Hypothalamus (tissue), 51 donors: ENCODE measurements around the gene RNASE2.
"Not testable (repeated sequence)": the region's sequence is repeated elsewhere in the genome, so short reads cannot be mapped to it uniquely, and the experiment has no call there.

Experiments used
- DNase-seq, 51 donors: peaks; one replicate each; lab custom pipeline; 2025; lab: John Stamatoyannopoulos, UW

The RNASE2 gene

GRCh38 chr14:20980906-20981305 is 25.6 kb downstream of the RNASE2 start:
- no peak for DNase-seq

- no peak for DNase-seq
Measured at GRCh38 chr14:20982646-20983369, 27.5 kb downstream of the RNASE2 start.

GRCh38 chr14:20985650-20986049 is 30.4 kb downstream of the RNASE2 start:
- not testable (repeated sequence) for DNase-seq

DNA sequence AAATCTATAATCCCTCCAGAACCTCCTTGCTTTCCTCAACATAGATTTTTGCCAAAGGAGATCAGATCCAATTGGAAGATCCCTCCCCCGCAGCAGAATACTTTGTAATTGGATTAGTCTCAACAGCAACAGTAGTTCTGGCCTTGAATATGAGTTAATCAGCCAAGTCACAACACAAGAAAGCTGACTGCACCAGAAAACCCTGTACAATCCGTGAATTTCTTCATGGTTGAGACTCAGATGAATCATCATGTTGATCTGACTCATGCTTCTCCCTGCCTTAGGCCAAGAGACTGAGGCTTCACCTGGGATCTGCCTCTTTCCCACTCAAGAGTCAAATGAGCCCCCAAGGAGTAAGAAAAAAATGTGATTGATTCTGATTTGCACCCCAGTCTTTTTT is 31.5 kb downstream of the RNASE2 start:
- peak in 2 of 51 donors; percentile 1 to 25 for DNase-seq

DNA sequence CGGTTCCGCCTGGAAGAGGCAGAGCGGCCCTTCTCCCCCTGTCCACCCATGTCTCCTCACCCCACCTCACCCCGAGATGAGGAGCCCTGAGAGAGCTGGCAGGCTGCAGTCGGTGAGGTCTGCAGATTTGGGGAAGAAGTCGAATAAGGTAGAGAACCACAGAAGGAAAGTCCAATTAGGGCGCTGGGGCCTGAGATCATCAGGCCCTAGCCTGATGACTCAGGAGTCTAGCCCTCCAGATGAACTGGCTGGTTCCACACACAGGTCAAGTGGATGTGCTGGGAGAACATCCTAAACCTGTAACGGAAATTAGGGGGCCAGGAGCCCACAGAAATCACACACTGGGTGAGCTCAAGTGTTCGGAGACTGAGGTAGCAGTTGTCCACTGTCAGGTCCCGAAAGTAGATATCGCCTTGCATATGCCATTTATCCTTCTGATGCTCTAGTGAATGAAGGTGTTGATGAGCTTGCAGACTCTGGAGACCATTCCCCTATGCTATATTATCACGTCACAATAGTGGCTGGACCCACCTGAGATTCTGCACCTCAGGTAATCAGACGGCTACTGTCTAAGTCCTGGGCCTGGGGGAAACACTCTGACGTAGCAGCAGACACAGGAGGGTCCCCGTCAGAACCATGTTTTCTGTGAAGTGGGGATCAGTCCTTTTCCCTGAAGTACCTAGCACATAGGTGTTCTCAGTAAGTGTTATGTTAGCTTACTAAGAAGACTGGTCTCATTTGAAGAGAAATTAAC is 33.6 kb downstream of the RNASE2 start:
- DNase-seq = no peak

DNA sequence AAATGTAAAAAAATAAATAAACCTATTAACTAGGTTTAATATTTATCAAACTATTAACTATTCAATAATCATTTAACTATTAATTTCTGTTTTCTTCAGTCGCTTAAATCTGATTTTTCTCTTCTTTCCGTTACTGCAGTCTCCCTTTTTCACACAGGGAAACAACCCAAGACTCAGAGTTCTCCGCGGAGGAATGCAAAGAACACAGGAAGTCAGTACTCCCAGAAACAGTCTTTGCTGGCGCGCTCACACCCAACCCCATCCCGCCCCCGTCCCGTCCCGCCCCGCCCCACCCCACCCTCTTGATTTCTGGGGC is 34.1 kb downstream of the RNASE2 start:
- DNase-seq = no peak

- DNase-seq = peak; percentile 10 to 93 (median 82)
Measured at GRCh38 chr14:20989787-20990600, 34.7 kb downstream of the RNASE2 start, which contains the start of gene METTL17. TSS of gene METTL17 (plus strand) at chr14:20989980. CDS start at chr14:20990003, 23 bp downstream.

GRCh38 chr14:20996521-20996920 is 41.2 kb downstream of the RNASE2 start:
- no peak for DNase-seq

- DNase-seq = no peak
Measured at GRCh38 chr14:20997115-20997514, 41.8 kb downstream of the RNASE2 start.

- DNase-seq = no peak
Measured at GRCh38 chr14:20997564-20997963, 42.3 kb downstream of the RNASE2 start.

DNA sequence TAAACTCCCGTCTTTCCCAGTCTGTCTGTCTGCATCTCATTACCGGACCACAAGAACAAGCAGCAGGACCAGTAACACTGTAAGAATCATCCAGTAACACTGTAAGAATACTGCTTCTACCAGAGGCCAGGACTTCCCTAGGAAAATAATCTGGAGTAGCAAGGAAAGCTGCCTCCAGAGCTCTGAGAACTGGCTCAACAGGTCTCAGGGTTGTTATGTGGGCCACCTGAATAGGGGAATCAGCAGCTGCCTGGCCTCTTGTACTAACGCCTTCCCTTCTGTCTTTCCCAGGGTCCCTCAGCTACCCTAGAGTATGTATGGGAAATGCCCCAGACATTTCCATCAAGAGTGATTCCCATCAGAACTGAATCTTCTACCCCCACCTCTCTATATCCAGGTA is 42.9 kb downstream of the RNASE2 start:
- no peak for DNase-seq

GRCh38 chr14:20998674-20999366 is 43.5 kb downstream of the RNASE2 start, which contains the start of gene SLC39A2:
TSS of gene SLC39A2 (plus strand) at chr14:20999293. CDS start at chr14:20999447, 154 bp downstream.
- DNase-seq = no peak

DNA sequence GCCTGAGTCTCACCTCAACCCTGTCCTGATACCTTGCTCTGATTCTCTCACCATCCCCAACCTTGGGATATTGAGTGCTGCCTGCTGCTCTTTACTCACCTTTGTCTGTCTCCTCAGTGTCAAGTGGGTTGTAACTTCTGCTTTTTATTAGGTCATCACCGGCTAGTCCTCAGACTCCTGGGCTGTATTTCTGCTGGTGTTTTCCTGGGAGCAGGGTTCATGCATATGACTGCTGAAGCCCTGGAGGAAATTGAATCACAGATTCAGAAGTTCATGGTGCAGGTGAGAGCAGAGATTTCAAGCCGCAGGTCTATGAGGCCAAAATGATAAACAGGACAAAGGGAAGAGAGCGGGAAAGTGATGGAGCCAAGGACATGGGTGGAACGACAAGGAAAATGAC is 44.3 kb downstream of the RNASE2 start:
- DNase-seq = no peak

- no peak for DNase-seq
Measured at GRCh38 chr14:21001218-21001617, 45.9 kb downstream of the RNASE2 start.

DNA sequence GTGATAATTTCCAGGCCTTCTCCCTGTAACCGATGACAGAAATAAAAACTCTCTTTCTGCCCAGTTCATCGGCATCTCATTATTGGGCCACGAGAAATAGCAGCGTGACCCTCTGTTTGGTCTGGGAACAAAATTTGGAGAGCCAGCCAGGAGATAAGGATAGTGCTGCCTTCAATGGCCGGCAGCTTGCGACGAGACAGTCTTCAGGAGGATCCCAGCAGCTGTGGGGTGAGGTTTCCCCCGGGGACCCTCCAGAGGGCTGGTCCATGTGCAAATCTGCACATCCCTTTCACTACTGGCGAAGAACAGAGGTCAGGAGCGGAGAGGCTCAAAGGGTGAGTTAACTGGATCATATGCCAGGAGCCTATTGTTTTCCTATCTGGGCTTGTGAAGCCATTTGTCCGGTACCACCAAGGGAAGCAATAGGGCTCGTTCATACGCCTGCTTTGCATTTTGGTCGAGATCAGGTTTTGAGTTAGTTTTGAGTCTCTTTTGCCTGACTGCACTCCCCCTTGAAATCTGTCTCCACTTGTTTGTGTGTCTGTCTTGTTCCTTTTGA is 48.6 kb downstream of the RNASE2 start:
- DNase-seq = no peak
